Endothelial cell of umbilical vein (primary cell): Measurements from ENCODE around the gene XIRP2. TPM values are rescaled to one million over a fixed set of nuclear protein-coding genes. Genes with fewer than 3 reads are reported as not detected.

Experiments
- BruUV-seq: library from RNA; stranded (reverse); fragments of 400-500 nt; replicated peaks from 2 replicates; lab custom pipeline; 2021; lab: Mats Ljungman, UMichigan
- CTCF ChIA-PET: fragments of 300-600, 350-600 bp; sonication (Branson Sonifier 250); formaldehyde crosslinking; loops from one replicate; lab custom pipeline; 2021; ENCODE audit warnings: antibody characterized with exemption, inconsistent platforms; lab: Charles Lee
- POLR2A ChIA-PET: fragments of 300-600, 350-600 bp; sonication (Branson Sonifier 250); formaldehyde crosslinking; loops from one replicate; lab custom pipeline; 2021; ENCODE audit warnings: antibody characterized with exemption, inconsistent platforms; lab: Charles Lee
- DNase-seq: peaks from one replicate; pipeline ENCODE4 v3.0.0-alpha.2; 2011; ENCODE audit warnings: low read depth, low spot score
- FAIRE-seq: peaks from 2 replicates; lab custom pipeline; 2011; peaks lifted over from hg19 to GRCh38; lab: Jason Lieb, UNC
- H2AFZ ChIP-seq: 2 replicates; pipeline ENCODE4 v1.6.0; 2012; ENCODE audit warnings: low read depth, low read length, control low read depth, inconsistent platforms
- H3K27ac ChIP-seq: 2 replicates; pipeline ENCODE4 v1.5.1; 2011; ENCODE audit warnings: low read depth, mild to moderate bottlenecking, control low read depth, low read length, moderate library complexity; ENCODE audit not compliant: insufficient read depth
- H3K27me3 ChIP-seq, 2 experiments: 2 replicates each; pipeline versions ENCODE4 v1.6.0 to v1.6.1; 2011; ENCODE audit warnings: low read length in 2 of 2, mixed read lengths in 1 of 2; ENCODE audit not compliant: control insufficient read depth in 2 of 2, insufficient read depth in 2 of 2
- H3K36me3 ChIP-seq, 2 experiments: 2 replicates in 1 of 2; 3 replicates in 1 of 2; pipeline ENCODE4 v1.5.1; 2011; ENCODE audit warnings: low read length in 2 of 2, mild to moderate bottlenecking in 1 of 2, moderate library complexity in 1 of 2; ENCODE audit not compliant: control insufficient read depth in 2 of 2, insufficient read depth in 2 of 2; ENCODE audit errors: extremely low read depth in 1 of 2
- H3K4me1 ChIP-seq: 3 replicates; pipeline ENCODE4 v1.5.1; 2011; ENCODE audit warnings: mild to moderate bottlenecking, low read length; ENCODE audit not compliant: control insufficient read depth, insufficient read depth; ENCODE audit errors: extremely low read depth
- H3K4me2 ChIP-seq: 2 replicates; pipeline ENCODE4 v1.6.1; 2011; ENCODE audit warnings: low read length, control low read depth, mixed read lengths; ENCODE audit not compliant: insufficient read depth
- H3K4me3 ChIP-seq, 3 experiments: fragments of 200-600 bp in 1 of 3; sonication (generic), shearing (Covaris generic) in 1 of 3; replicated peaks in 1 of 3; 2 replicates each; pipeline ENCODE4 v1.5.1; 2011 to 2016; ENCODE audit warnings: control low read depth in 3 of 3, low read length in 3 of 3, mild to moderate bottlenecking in 2 of 3, inconsistent platforms in 1 of 3, low read depth in 1 of 3, moderate library complexity in 1 of 3; ENCODE audit not compliant: insufficient read depth in 1 of 3
- H3K79me2 ChIP-seq: 2 replicates; pipeline ENCODE4 v1.6.0; 2012; ENCODE audit warnings: low read length, inconsistent platforms; ENCODE audit not compliant: control insufficient read depth, insufficient read depth
- H3K9ac ChIP-seq: replicated peaks from 2 replicates; pipeline ENCODE3; 2011; ENCODE audit warnings: low read length, control low read depth; ENCODE audit not compliant: insufficient read depth; ENCODE audit errors: extremely low read depth
- H3K9me1 ChIP-seq: replicated peaks from 3 replicates; pipeline ENCODE4 v1.6.0; 2011; ENCODE audit warnings: mild to moderate bottlenecking, low read length; ENCODE audit not compliant: control insufficient read depth, insufficient read depth; ENCODE audit errors: extremely low read depth
- H3K9me3 ChIP-seq: replicated peaks from 2 replicates; pipeline ENCODE4 v1.5.1; 2012; ENCODE audit warnings: low read length, inconsistent platforms; ENCODE audit not compliant: control insufficient read depth, insufficient read depth
- H4K20me1 ChIP-seq: replicated peaks from 2 replicates; pipeline ENCODE3; 2011; ENCODE audit warnings: mild to moderate bottlenecking, low read length; ENCODE audit not compliant: control insufficient read depth, insufficient read depth; ENCODE audit errors: extremely low read depth
- CTCF ChIP-seq, 2 donors: IDR thresholded peaks; 1 replicate in 1 of 2; 2 replicates in 1 of 2; pipeline ENCODE4 v1.5.1; 2011; ENCODE audit warnings: low read length in 2 of 2, mild to moderate bottlenecking in 2 of 2, moderate library complexity in 2 of 2, control low read depth in 1 of 2, inconsistent platforms in 1 of 2, low read depth in 1 of 2; ENCODE audit not compliant: insufficient read depth in 1 of 2; ENCODE audit errors: extremely low read depth in 1 of 2
- EZH2 ChIP-seq: IDR thresholded peaks from 2 replicates; pipeline ENCODE4 v1.6.1; 2012; ENCODE audit warnings: borderline replicate concordance, low read depth, mild to moderate bottlenecking, moderate library complexity, low read length, inconsistent platforms; ENCODE audit not compliant: severe bottlenecking
- FOS ChIP-seq: IDR thresholded peaks from 2 replicates; pipeline ENCODE4 v1.6.1; 2011; ENCODE audit warnings: mild to moderate bottlenecking, low read length, moderate library complexity, borderline replicate concordance; ENCODE audit not compliant: insufficient read depth
- GATA2 ChIP-seq: IDR thresholded peaks from 2 replicates; pipeline ENCODE4 v1.7.0; 2011; ENCODE audit warnings: low read depth, mild to moderate bottlenecking, moderate library complexity, mixed read lengths, low read length; ENCODE audit not compliant: insufficient read length, insufficient read depth
- JUN ChIP-seq: IDR thresholded peaks from 2 replicates; pipeline ENCODE4 v1.6.1; 2011; ENCODE audit warnings: borderline replicate concordance, low read depth; ENCODE audit not compliant: insufficient read length, insufficient read depth
- MAX ChIP-seq: IDR thresholded peaks from 2 replicates; pipeline ENCODE4 v1.6.1; 2011; ENCODE audit not compliant: insufficient read depth, insufficient read length
- MYC ChIP-seq: IDR thresholded peaks from one replicate; pipeline ENCODE4 v1.6.1; 2011; ENCODE audit warnings: mild to moderate bottlenecking, low read depth, low read length
- POLR2A ChIP-seq: IDR thresholded peaks from 2 replicates; pipeline ENCODE4 v1.6.1; 2012; ENCODE audit warnings: low read depth, mild to moderate bottlenecking, control low read depth, low read length
- dilution Hi-C: fragments of 300-500 bp; cut with MboI; formaldehyde crosslinking; loops from one replicate; pipeline ENCODE4 v1.15.0; 2019; ENCODE audit warnings: low sequenced_read_pairs; ENCODE audit not compliant: extremely low pct_ligation_motif_present
- intact Hi-C: fragments of 100-400 bp; cut with micrococcal nuclease; formaldehyde crosslinking; loops from one replicate; pipeline ENCODE4 v1.10.0; 2022
- polyA plus RNA-seq, 4 experiments: library from polyadenylated mRNA; depleted of rRNA in 3 of 4; stranded (reverse) in 3 of 4; unstranded in 1 of 4; fragments of >200 nt; gene quantifications; 2 replicates each; pipeline versions ENCODE4 v1.2.1 to v1.2.3, GENCODE V29; 2011 to 2012; ENCODE audit warnings: missing spikeins in 1 of 4
- total RNA-seq: library from RNA; stranded (reverse); gene quantifications from 2 replicates; pipeline ENCODE4 v1.2.3, GENCODE V29; 2021

The XIRP2 gene
- total and polyA plus RNA-seq, 2 donors (not counting 3 experiments of a cell fraction or from before 2014, with no cell fraction given), result 0.08 to 0.66 TPM

DNA sequence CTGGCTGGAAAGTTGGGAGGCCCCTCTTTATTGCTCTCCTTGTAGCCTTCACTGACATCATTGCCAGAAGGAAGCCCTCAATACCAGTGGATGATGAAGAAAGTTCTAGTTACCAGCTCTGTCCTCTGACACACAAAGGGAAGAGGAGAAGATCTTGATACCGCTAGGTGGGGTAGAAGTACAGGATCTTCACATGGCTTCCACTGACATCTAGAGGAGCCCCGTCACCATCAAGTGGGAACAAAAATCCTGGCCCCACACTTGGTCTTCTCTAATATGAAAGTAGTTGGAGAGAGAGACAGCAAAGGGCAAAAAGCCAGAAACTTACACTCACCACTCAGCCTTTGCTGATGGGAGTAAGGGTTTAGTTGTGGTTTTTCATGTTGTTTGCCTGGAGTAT lies 12.4 kb downstream of the XIRP2 start:
- Histone ChIP-seq H3K27me3 (no peaks in the 10 kb centered on the region), H3K79me2 (no peaks in the 10 kb centered on the region), H3K4me1 (no peaks in the 10 kb centered on the region), H3K9me3 (no peaks in the 10 kb centered on the region), H3K4me3 (no peak overlapping the region), H3K9me1 (no peaks in the 10 kb centered on the region), H3K36me3 (no peaks in the 10 kb centered on the region), H3K4me2 (no peak overlapping the region), H4K20me1 (no peaks in the 10 kb centered on the region), H2AFZ (no peak overlapping the region), H3K9ac (no peak overlapping the region), H3K27ac (no peak overlapping the region)
- FAIRE-seq (no peak), DNase-seq (no peak)
- TF ChIP-seq MYC (no peak), FOS (no peak), GATA2 (no peak), EZH2 (no peak)
- POLR2A ChIA-PET, result no interaction called here
- intact Hi-C loops, result loop anchor here (1.0 kb wide), 1 partner anchor 312 kb away; no protein-coding TSS in a partner anchor
- dilution Hi-C loops, result no loop called here
- CTCF ChIA-PET, result no interaction called here
- BruUV-seq, result no TSS peak

DNA sequence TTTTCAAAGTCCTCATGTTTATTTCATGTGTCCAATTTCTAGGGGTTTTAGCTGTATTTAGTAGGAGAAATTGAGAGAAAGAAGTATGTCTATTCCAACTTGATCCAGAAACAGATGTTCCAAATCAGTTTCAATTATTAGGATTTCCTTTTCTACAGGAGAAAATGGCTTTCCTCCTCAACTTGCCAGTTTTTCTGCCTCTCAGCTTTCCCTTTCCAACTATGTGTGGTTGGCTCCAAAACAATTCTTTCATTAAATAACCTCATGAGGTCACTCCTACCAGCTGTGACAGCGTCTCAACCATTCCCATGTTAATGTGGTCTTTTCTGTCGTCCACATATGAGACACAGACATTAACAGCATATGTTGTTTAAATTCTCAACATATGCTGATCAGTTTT lies 13.1 kb downstream of the XIRP2 start:
- TF ChIP-seq CTCF (IDR thresholded peaks at IDR 0.05; ENCODE audit: extremely low read depth in 1 of 2, insufficient read depth in 1 of 2, low read depth in 1 of 2, low read length in 2 of 2) (no peak), POLR2A (no peak), MAX (no peak), JUN (no peak), MYC (no peak)
- intact Hi-C loops, result no loop called here
- FAIRE-seq (no peak), DNase-seq (no peak)
- H3K4me2 ChIP-seq, result no peak overlapping the region
- no peaks in the 10 kb centered on the region for H3K9me1 ChIP-seq
- no peaks in the 10 kb centered on the region for H3K9me3 ChIP-seq
- H3K4me1 ChIP-seq, result no peaks in the 10 kb centered on the region
- ChIA-PET POLR2A (no interaction called here), CTCF (no interaction called here)
- H3K79me2 ChIP-seq, result no peaks in the 10 kb centered on the region
- H3K36me3 ChIP-seq, result no peaks in the 10 kb centered on the region
- BruUV-seq, result no TSS peak
- H2AFZ ChIP-seq, result no peak overlapping the region
- dilution Hi-C loops, result no loop called here
- H3K27ac ChIP-seq, result no peak overlapping the region
- H4K20me1 ChIP-seq, result no peaks in the 10 kb centered on the region
- H3K4me3 ChIP-seq, result no peak overlapping the region
- H3K27me3 ChIP-seq, result no peaks in the 10 kb centered on the region
- H3K9ac ChIP-seq, result no peak overlapping the region
